ENCODE data around the gene MEF2D. TPM values are rescaled to one million over a fixed set of nuclear protein-coding genes. Genes with fewer than 3 reads are reported as not detected.

The MEF2D gene
- total RNA-seq, 1 donor from 2014 or later = 106 TPM

- H3K9me3 ChIP-seq = no peaks in the 10 kb centered on the region
- H3K27me3 ChIP-seq = no peaks in the 10 kb centered on the region
- no peak overlapping the region for H3K27ac ChIP-seq
- H3K4me3 ChIP-seq = no peak overlapping the region
- H3K4me1 ChIP-seq = no peaks in the 10 kb centered on the region
- DNase-seq (ENCODE audit: low spot score in 2 of 2) = peak in 1 of 2 donors; percentile 88
- no peaks in the 10 kb centered on the region for H3K36me3 ChIP-seq
- TF ChIP-seq CTCF (IDR thresholded peaks at IDR 0.05) = peak; percentile 91 to 95 (median 93)
- intact Hi-C loops (cut with DNase I) = loop anchor here (1.0 kb wide), 1 partner anchor 61 kb away; no protein-coding TSS in a partner anchor
Observed at GRCh38 chr1:156445789-156446263, 54.7 kb downstream of the MEF2D start.

GRCh38 chr1:156444407-156445001 is 56.1 kb downstream of the MEF2D start:
- Histone ChIP-seq H3K4me1 (no peaks in the 10 kb centered on the region), H3K36me3 (no peaks in the 10 kb centered on the region), H3K27ac (no peak overlapping the region), H3K9me3 (no peaks in the 10 kb centered on the region), H3K27me3 (peaks cover 1% of the 10 kb centered on the region), H3K4me3 (no peak overlapping the region)
- DNase-seq (ENCODE audit: low spot score in 2 of 2) = no peak
- intact Hi-C loops (cut with DNase I) = no loop called here
- TF ChIP-seq CTCF (IDR thresholded peaks at IDR 0.05) = peak in 1 of 3 experiments; percentile 18

GRCh38 chr1:156443286-156443685 is 57.3 kb downstream of the MEF2D start:
- intact Hi-C loops (cut with DNase I) = no loop called here
- H3K4me1 ChIP-seq = no peaks in the 10 kb centered on the region
- no peak for DNase-seq (ENCODE audit: low spot score in 2 of 2)
- no peaks in the 10 kb centered on the region for H3K36me3 ChIP-seq
- no peak for TF ChIP-seq CTCF (IDR thresholded peaks at IDR 0.05)
- no peak overlapping the region for H3K4me3 ChIP-seq
- peaks cover 13% of the 10 kb centered on the region for H3K27me3 ChIP-seq
- no peak overlapping the region for H3K27ac ChIP-seq
- H3K9me3 ChIP-seq = no peaks in the 10 kb centered on the region

GRCh38 chr1:156440654-156441437 is 59.7 kb downstream of the MEF2D start:
- Histone ChIP-seq H3K27ac (no peak overlapping the region), H3K27me3 (peaks cover 28% of the 10 kb centered on the region), H3K4me3 (no peak overlapping the region), H3K4me1 (peaks cover 6 to 8% of the 10 kb centered on the region in 2 donors), H3K9me3 (no peaks in the 10 kb centered on the region), H3K36me3 (no peaks in the 10 kb centered on the region)
- intact Hi-C loops (cut with DNase I) = no loop called here
- DNase-seq (ENCODE audit: low spot score in 2 of 2) = no peak
- no peak for TF ChIP-seq CTCF (IDR thresholded peaks at IDR 0.05)

- intact Hi-C loops (cut with DNase I) = no loop called here
- H3K27me3 ChIP-seq = peaks cover 31% of the 10 kb centered on the region
- peaks cover 9 to 14% of the 10 kb centered on the region in 2 donors for H3K4me1 ChIP-seq
- H3K27ac ChIP-seq = no peak overlapping the region
- TF ChIP-seq CTCF (IDR thresholded peaks at IDR 0.05) = no peak
- no peaks in the 10 kb centered on the region for H3K9me3 ChIP-seq
- no peak for DNase-seq (ENCODE audit: low spot score in 2 of 2)
- no peaks in the 10 kb centered on the region for H3K36me3 ChIP-seq
- H3K4me3 ChIP-seq = no peak overlapping the region
Observed at GRCh38 chr1:156439777-156440183, 60.8 kb downstream of the MEF2D start.
